Thyroid gland (tissue), 4 donors: Measurements from ENCODE around the gene ZNF14.

Experiments used
- POLR2A ChIP-seq, 2 donors: fragments of 450-650 bp; IDR thresholded peaks; one replicate each; pipeline ENCODE4 v1.6.1; 2017; ENCODE audit warnings: antibody characterized with exemption in 2 of 2, mild to moderate bottlenecking in 2 of 2, moderate library complexity in 1 of 2
- TF ChIP-seq, protein P1 (sequence below), 6 experiments: fragments of 200-600 bp in 3 of 6; fragments of 450-650 bp in 3 of 6; sonication (generic) in 3 of 6; IDR thresholded peaks; one replicate each; pipeline ENCODE4 v1.5.1; 2016 to 2019; ENCODE audit warnings: antibody characterized with exemption in 6 of 6, mild to moderate bottlenecking in 2 of 6, inconsistent platforms in 1 of 6, moderate library complexity in 1 of 6

DNA sequence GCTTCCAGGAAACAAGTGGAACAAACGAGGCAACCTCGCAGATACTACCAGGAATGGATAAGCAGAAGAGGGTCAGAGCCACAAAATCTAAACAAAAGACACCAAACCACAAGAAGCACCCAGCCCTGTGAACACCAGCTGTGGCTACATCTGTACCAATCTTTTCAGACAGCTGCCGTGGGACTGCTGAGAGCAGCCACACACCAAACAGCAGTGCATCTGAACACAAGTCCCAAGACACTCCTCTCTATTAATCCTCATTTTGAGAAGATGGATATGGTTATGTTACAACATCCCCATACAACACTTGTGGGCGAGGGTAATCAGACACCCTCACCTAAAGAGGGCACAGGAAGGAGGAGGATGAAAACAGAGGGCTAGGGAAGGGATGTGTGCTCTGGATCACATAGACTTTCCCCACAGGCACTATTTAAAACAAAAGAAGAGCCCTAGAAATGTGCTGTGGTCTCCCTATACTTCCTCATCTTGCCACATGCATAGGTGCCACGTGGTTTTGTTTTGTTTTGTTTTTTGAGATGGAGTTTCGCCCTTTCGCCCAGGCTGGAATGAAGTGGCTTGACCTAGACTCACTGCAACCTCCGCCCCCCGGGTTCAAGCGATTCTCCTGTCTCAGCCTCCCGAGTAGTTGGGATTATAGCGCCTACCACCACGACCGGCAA, 41.6 kb upstream of the ZNF14 start:
- no peak for TF ChIP-seq POLR2A (IDR thresholded peaks at IDR 0.05)
- TF ChIP-seq, protein P1, sequence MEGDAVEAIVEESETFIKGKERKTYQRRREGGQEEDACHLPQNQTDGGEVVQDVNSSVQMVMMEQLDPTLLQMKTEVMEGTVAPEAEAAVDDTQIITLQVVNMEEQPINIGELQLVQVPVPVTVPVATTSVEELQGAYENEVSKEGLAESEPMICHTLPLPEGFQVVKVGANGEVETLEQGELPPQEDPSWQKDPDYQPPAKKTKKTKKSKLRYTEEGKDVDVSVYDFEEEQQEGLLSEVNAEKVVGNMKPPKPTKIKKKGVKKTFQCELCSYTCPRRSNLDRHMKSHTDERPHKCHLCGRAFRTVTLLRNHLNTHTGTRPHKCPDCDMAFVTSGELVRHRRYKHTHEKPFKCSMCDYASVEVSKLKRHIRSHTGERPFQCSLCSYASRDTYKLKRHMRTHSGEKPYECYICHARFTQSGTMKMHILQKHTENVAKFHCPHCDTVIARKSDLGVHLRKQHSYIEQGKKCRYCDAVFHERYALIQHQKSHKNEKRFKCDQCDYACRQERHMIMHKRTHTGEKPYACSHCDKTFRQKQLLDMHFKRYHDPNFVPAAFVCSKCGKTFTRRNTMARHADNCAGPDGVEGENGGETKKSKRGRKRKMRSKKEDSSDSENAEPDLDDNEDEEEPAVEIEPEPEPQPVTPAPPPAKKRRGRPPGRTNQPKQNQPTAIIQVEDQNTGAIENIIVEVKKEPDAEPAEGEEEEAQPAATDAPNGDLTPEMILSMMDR (IDR thresholded peaks at IDR 0.05) = no peak
